ENCODE data around the gene FDXACB1. TPM values are rescaled to one million over a fixed set of nuclear protein-coding genes. Genes with fewer than 3 reads are reported as not detected.

FDXACB1 gene
- total and polyA plus RNA-seq, 9 of the 15 experiments (the other 6 are each of a cell fraction or from before 2014, with no cell fraction given) = 3.2 to 7.5 (median 5.3) TPM

DNA sequence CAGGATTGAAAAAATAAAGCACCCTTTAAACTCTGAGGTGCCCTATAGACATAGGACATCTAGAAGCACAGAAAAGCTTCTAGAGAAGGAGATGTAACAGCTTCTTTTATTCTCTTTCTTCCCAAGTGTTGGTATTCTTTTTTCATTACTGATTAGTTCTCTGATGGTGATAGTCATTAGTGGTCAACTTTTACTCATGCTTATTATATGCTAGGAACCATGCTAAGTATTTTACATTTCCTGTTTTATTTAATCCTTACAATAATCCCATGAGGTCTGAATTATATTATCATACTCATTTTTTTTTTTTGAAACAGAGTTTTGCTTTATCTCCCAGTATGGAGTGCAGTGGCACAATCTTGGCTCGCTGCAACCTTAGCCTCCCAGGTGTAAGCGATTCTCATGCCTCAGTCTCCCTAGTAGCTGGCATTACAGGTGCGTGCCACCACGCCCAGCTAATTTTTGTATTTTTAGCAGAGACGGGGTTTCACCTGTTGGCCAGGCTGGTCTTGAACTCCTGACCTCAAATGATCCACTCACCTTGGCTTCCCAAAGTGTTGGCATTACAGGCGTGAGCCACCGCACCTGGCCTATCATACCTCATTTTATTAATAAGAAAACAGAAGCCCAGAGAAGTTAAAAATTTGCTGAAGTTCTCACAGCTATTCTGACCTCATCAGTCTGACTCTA lies 42.7 kb upstream of the FDXACB1 start:
- Histone ChIP-seq H4K20me1 (replicated peaks; ENCODE audit: control insufficient read depth, insufficient read depth, low read length) (no peaks in the 10 kb centered on the region), H3K9ac (ENCODE audit: insufficient read depth in 1 of 2, low read depth in 2 of 2, low read length in 2 of 2) (no peak overlapping the region), H3K79me2 (ENCODE audit: control insufficient read depth, insufficient read depth, low read length) (no peaks in the 10 kb centered on the region), H2AFZ (ENCODE audit: low read depth, low read length) (no peak overlapping the region), H3K36me3 (ENCODE audit: control insufficient read depth, insufficient read depth, low read length) (no peaks in the 10 kb centered on the region), H3K4me1 (replicated peaks in 1 of 2; ENCODE audit: control insufficient read depth in 2 of 2, insufficient read depth in 2 of 2, low read length in 2 of 2) (peaks cover 22 to 31% of the 10 kb centered on the region in 2 experiments), H3K27ac (ENCODE audit: extremely low read depth, low read depth, low read length) (no peak overlapping the region), H3K9me3 (replicated peaks; ENCODE audit: control insufficient read depth, insufficient read depth, low read depth, low read length) (no peaks in the 10 kb centered on the region), H3K4me3 (no peak overlapping the region), H3K27me3 (ENCODE audit: control insufficient read depth in 2 of 2, insufficient read depth in 2 of 2, low read length in 2 of 2) (no peaks in the 10 kb centered on the region), H3K4me2 (ENCODE audit: insufficient read depth, low read length) (no peak overlapping the region), H3K9me1 (ENCODE audit: control insufficient read depth, insufficient read depth, low read length) (no peaks in the 10 kb centered on the region)
- POLR2A ChIA-PET = no interaction called here
- CTCF ChIA-PET (ENCODE audit: low intra/inter-chr PET ratio) = no interaction called here
- in situ Hi-C loops (cut with MboI) = no loop called here
- DNase-seq (ENCODE audit: extremely low read depth in 1 of 4, low spot score in 3 of 4) (no peak), ATAC-seq (no peak), FAIRE-seq (no peak)
- BruUV-seq (replicated peaks) = no TSS peak
- 74% methylated on average over 7 of the region's 7 CpGs for WGBS (ENCODE audit: insufficient coverage, low coverage, missing lambda C conversion rate)
- intact Hi-C loops (cut with micrococcal nuclease) = no loop called here
- TF ChIP-seq HOXB6 (CRISPR knock-in tag; IDR thresholded peaks at IDR 0.05; ENCODE audit: borderline replicate concordance) (no peak), CHD1 (IDR thresholded peaks at IDR 0.05; ENCODE audit: low read length) (no peak), NR2C1 (IDR thresholded peaks at IDR 0.05) (no peak), NR2C1 (tag; IDR thresholded peaks at IDR 0.05) (no peak), CHD4 (IDR thresholded peaks at IDR 0.05; ENCODE audit: insufficient read depth, insufficient replicate concordance, low read depth, low read length, poor library complexity, severe bottlenecking) (no peak), CCNT2 (IDR thresholded peaks at IDR 0.05; ENCODE audit: borderline replicate concordance, extremely low read depth, insufficient read length, low read depth, low read length) (no peak), ZNF232 (CRISPR knock-in tag; IDR thresholded peaks at IDR 0.05) (no peak), ARID2 (IDR thresholded peaks at IDR 0.05) (no peak), SNRNP70 (optimal IDR thresholded peaks at IDR 0.05; ENCODE audit: low read depth, low read length) (no peak)
- TF ChIP-seq, protein P1, sequence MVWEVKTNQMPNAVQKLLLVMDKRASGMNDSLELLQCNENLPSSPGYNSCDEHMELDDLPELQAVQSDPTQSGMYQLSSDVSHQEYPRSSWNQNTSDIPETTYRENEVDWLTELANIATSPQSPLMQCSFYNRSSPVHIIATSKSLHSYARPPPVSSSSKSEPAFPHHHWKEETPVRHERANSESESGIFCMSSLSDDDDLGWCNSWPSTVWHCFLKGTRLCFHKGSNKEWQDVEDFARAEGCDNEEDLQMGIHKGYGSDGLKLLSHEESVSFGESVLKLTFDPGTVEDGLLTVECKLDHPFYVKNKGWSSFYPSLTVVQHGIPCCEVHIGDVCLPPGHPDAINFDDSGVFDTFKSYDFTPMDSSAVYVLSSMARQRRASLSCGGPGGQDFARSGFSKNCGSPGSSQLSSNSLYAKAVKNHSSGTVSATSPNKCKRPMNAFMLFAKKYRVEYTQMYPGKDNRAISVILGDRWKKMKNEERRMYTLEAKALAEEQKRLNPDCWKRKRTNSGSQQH (CRISPR knock-in tag; IDR thresholded peaks at IDR 0.05) = no peak
- TF ChIP-seq, protein P2, sequence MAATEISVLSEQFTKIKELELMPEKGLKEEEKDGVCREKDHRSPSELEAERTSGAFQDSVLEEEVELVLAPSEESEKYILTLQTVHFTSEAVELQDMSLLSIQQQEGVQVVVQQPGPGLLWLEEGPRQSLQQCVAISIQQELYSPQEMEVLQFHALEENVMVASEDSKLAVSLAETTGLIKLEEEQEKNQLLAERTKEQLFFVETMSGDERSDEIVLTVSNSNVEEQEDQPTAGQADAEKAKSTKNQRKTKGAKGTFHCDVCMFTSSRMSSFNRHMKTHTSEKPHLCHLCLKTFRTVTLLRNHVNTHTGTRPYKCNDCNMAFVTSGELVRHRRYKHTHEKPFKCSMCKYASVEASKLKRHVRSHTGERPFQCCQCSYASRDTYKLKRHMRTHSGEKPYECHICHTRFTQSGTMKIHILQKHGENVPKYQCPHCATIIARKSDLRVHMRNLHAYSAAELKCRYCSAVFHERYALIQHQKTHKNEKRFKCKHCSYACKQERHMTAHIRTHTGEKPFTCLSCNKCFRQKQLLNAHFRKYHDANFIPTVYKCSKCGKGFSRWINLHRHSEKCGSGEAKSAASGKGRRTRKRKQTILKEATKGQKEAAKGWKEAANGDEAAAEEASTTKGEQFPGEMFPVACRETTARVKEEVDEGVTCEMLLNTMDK (IDR thresholded peaks at IDR 0.05; ENCODE audit: borderline replicate concordance, insufficient read depth, low read depth, low read length, poor library complexity, severe bottlenecking) = no peak
- TF ChIP-seq, protein P3, sequence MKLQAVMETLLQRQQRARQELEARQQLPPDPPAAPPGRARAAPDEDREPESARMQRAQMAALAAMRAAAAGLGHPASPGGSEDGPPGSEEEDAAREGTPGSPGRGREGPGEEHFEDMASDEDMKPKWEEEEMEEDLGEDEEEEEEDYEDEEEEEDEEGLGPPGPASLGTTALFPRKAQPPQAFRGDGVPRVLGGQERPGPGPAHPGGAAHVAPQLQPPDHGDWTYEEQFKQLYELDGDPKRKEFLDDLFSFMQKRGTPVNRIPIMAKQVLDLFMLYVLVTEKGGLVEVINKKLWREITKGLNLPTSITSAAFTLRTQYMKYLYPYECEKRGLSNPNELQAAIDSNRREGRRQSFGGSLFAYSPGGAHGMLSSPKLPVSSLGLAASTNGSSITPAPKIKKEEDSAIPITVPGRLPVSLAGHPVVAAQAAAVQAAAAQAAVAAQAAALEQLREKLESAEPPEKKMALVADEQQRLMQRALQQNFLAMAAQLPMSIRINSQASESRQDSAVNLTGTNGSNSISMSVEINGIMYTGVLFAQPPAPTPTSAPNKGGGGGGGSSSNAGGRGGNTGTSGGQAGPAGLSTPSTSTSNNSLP (IDR thresholded peaks at IDR 0.05; ENCODE audit: borderline replicate concordance, low read depth, low read length) = no peak

Measured in K562 (cell line).